PC-3 (cell line): ENCODE results near the gene PSMD3. TPM values are rescaled to one million over a fixed set of nuclear protein-coding genes. Genes with fewer than 3 reads are reported as not detected.

ENCODE experiments used
- ATAC-seq: fragments of 200-7000 bp; cut with Tn5 transposase; 2 replicates; pipeline ENCODE4 v1.9.1; 2020; ENCODE audit warnings: mild to moderate bottlenecking, moderate library complexity
- BruUV-seq: library from RNA; stranded (reverse); fragments of 400-500 nt; replicated peaks from 2 replicates; lab custom pipeline; 2021; lab: Mats Ljungman, UMichigan
- CTCF ChIA-PET: fragments of 300-600 bp; sonication (Branson Sonifier 250); formaldehyde crosslinking; loops from one replicate; lab custom pipeline; 2022; ENCODE audit warnings: antibody characterized with exemption; lab: Charles Lee
- POLR2A ChIA-PET: fragments of 300-600 bp; sonication (Branson Sonifier 250); formaldehyde crosslinking; loops from one replicate; lab custom pipeline; 2022; ENCODE audit warnings: antibody characterized with exemption; ENCODE audit not compliant: unreplicated experiment; lab: Charles Lee
- DNase-seq: peaks from one replicate; pipeline ENCODE4 v3.0.0-alpha.2; 2015
- H2AFZ ChIP-seq: fragments of 300-600 bp; sonication (generic); 2 replicates; pipeline ENCODE4 v1.6.0; 2016; ENCODE audit warnings: antibody characterized with exemption, low read length
- H3F3A ChIP-seq: fragments of 300-600 bp; sonication (generic); one replicate; pipeline ENCODE4 v1.6.0; 2017; ENCODE audit warnings: antibody characterized with exemption, low read length, control low read depth, mild to moderate bottlenecking; ENCODE audit not compliant: unreplicated experiment
- H3K27ac ChIP-seq: fragments of 300-600 bp; sonication (generic); 2 replicates; pipeline ENCODE4 v1.5.1; 2016; ENCODE audit warnings: mild to moderate bottlenecking, low read length
- H3K27me3 ChIP-seq: fragments of 300-600 bp; sonication (generic); 2 replicates; pipeline ENCODE4 v1.6.1; 2016; ENCODE audit warnings: low read length, mixed read lengths
- H3K36me3 ChIP-seq: fragments of 300-600 bp; sonication (generic); 2 replicates; pipeline ENCODE4 v1.6.1; 2016; ENCODE audit warnings: low read depth, mixed run types, low read length, mixed read lengths
- H3K4me1 ChIP-seq: fragments of 300-600 bp; sonication (generic); 2 replicates; pipeline ENCODE4 v1.5.1; 2016; ENCODE audit warnings: low read length; ENCODE audit not compliant: insufficient read depth
- H3K4me2 ChIP-seq: fragments of 300-600 bp; sonication (generic); 2 replicates; pipeline ENCODE4 v1.6.0; 2016; ENCODE audit warnings: low read length
- H3K4me3 ChIP-seq: fragments of 300-600 bp; sonication (generic); 2 replicates; pipeline ENCODE4 v1.5.1; 2016; ENCODE audit warnings: mild to moderate bottlenecking, low read length, mixed read lengths
- H3K79me2 ChIP-seq: fragments of 300-600 bp; sonication (generic); 2 replicates; pipeline ENCODE4 v1.6.1; 2017; ENCODE audit warnings: low read length, mixed read lengths
- H3K9ac ChIP-seq: fragments of 300-600 bp; sonication (generic); 2 replicates; pipeline ENCODE4 v1.6.0; 2016; ENCODE audit warnings: mild to moderate bottlenecking, low read length
- H3K9me2 ChIP-seq: fragments of 300-600 bp; sonication (generic); replicated peaks from 2 replicates; pipeline ENCODE4 v1.6.1; 2016; ENCODE audit warnings: mixed run types, low read length, mixed read lengths
- H3K9me3 ChIP-seq: fragments of 300-600 bp; sonication (generic); 2 replicates; pipeline ENCODE4 v1.6.1; 2016; ENCODE audit warnings: low read length, mixed read lengths
- H4K20me1 ChIP-seq: fragments of 300-600 bp; sonication (generic); 2 replicates; pipeline ENCODE4 v1.6.1; 2016; ENCODE audit warnings: low read length, mixed read lengths
- CTCF ChIP-seq: fragments of 300-600 bp; sonication (generic); conservative IDR thresholded peaks from 2 replicates; pipeline ENCODE4 v1.5.1; 2017; ENCODE audit warnings: antibody characterized with exemption, low read depth, mild to moderate bottlenecking, low read length
- EZH2 ChIP-seq: fragments of 300-600 bp; sonication (generic); IDR thresholded peaks from one replicate; pipeline ENCODE4 v1.6.1; 2017; ENCODE audit warnings: antibody characterized with exemption, mild to moderate bottlenecking, low read length; ENCODE audit not compliant: unreplicated experiment
- EZH2phosphoT487 ChIP-seq: fragments of 300-600 bp; sonication (generic); IDR thresholded peaks from 2 replicates; pipeline ENCODE4 v1.6.1; 2018; ENCODE audit warnings: mild to moderate bottlenecking, antibody characterized with exemption, low read length, borderline replicate concordance
- intact Hi-C: fragments of 100-400 bp; cut with micrococcal nuclease; formaldehyde crosslinking; loops from 2 replicates; pipeline ENCODE4 v1.9.0; 2023
- total RNA-seq: library from RNA; depleted of rRNA; stranded (reverse); fragments of >200 nt; gene quantifications from 2 replicates; pipeline ENCODE4 v1.2.3, GENCODE V29; 2014

PSMD3 gene
- total RNA-seq, 1 experiment from 2014 or later, result 267 TPM

DNA sequence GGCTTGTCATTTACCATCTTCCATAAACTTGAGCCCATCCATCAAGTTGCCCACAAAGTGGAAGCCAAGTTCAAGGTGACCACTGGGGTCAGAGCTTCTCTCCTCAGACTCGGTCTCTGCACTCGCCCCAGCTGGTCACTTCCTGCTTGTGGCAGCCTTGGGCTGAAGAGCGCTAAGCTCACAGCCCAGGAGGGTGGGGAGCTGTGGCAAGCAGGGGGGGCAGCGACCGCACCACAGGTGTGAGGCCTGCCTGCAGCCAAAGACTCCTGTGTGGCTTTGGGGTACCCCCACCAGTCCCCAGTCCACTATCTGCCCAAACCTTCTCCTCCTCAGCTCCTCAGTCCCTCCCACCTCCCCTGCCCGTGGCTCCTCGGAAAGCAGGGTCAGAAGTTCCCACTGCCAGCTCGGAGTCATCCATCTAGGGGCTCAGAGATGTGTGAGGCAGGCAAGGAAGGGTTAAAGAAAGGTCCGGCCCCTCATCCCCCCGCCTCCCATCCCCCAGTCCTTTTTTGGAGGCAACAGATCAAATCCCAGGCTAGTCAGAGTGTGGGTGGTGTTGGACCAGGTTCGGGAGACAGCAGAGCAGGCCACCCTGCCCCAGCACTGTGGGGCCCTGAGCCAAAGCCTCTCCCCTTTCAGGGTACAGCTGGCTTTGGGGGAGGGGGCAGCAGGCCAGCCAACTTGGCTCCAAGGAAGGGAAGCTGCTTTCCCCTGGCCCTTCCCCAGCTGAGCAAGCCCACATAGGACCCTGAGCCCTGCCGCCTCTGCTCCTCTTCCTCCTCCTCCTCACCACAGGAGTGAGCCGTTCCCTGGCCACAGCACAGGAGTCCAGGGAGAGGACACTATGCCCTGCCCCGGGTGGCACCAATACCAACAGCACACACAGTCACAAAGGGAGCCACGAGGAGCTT lies 37.9 kb downstream of the PSMD3 start:
- H3K4me1 ChIP-seq, result peaks cover 56% of the 10 kb centered on the region
- H4K20me1 ChIP-seq, result no peaks in the 10 kb centered on the region
- no peaks in the 10 kb centered on the region for H3K79me2 ChIP-seq
- no peaks in the 10 kb centered on the region for H3F3A ChIP-seq
- no peak overlapping the region for H3K27ac ChIP-seq
- peaks cover 4% of the 10 kb centered on the region; the same call in 1 of the 2 replicates for H3K36me3 ChIP-seq
- H3K9me2 ChIP-seq, result no peaks in the 10 kb centered on the region
- BruUV-seq, result no TSS peak
- H3K4me3 ChIP-seq, result no peak overlapping the region
- DNase-seq, result no peak
- H3K9ac ChIP-seq, result no peak overlapping the region
- H3K9me3 ChIP-seq, result no peaks in the 10 kb centered on the region
- POLR2A ChIA-PET, result no interaction called here
- ATAC-seq, result no peak
- H2AFZ ChIP-seq, result no peak overlapping the region
- H3K27me3 ChIP-seq, result no peaks in the 10 kb centered on the region
- H3K4me2 ChIP-seq, result no peak overlapping the region
- CTCF ChIA-PET, result no interaction called here
- intact Hi-C loops, result no loop called here
- no peak for TF ChIP-seq EZH2

DNA sequence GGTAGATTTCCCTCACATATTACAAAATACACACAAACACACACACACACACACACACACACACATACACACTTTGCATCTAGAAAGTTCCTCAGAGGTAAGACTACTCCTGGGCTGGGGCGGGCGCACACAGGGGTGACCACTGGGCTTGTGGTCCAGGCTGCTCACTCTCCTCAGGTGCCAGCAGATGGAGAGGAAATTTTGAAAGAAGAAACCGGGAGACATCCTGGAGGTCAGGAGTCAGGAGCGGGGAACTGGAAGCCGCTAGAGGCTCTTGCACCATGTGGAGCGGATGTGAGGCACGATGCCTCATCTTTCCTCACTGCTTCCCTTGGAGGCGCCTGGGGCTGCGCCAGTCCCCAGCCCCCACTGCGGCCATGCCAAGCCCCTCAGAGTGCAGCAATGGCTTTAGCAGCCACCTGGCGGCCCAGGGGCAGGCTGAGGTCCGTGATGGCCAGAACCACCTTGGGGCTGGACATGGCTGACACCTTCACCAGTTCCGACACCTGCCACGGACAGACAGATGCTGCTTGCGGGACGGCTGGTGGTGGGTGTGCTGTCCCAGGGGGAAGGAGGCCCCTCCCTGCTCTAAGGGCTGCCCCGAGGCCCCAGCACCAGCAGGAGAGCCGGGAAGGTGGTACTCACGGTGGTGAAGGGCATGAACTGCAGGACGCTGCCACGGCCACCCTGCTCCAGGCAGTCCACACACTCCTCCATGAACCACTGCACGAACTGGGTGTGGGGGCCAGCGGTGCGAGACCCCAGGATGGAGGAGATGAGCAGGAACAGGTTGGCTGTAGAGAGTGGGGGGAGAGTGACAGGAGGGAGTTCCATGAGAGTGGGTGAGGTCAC lies 38.8 kb downstream of the PSMD3 start:
- ChIA-PET CTCF (no interaction called here), POLR2A (no interaction called here)
- TSS peak; percentile 12 for BruUV-seq
- no peak for DNase-seq
- Histone ChIP-seq H4K20me1 (no peaks in the 10 kb centered on the region), H3K9ac (no peak overlapping the region), H3K9me3 (no peaks in the 10 kb centered on the region), H3K4me3 (no peak overlapping the region), H3K36me3 (peaks cover 4% of the 10 kb centered on the region; the same call in 1 of the 2 replicates), H3K79me2 (no peaks in the 10 kb centered on the region), H2AFZ (no peak overlapping the region), H3K27me3 (no peaks in the 10 kb centered on the region), H3K27ac (no peak overlapping the region), H3F3A (no peaks in the 10 kb centered on the region), H3K4me2 (no peak overlapping the region), H3K9me2 (no peaks in the 10 kb centered on the region), H3K4me1 (peaks cover 62% of the 10 kb centered on the region)
- no peak for ATAC-seq
- TF ChIP-seq EZH2 (no peak), EZH2phosphoT487 (no peak), CTCF (no peak)
- intact Hi-C loops, result no loop called here

GRCh38 chr17:40020146-40020545 lies 39.5 kb downstream of the PSMD3 start:
- Histone ChIP-seq H3K4me3 (no peak overlapping the region), H3K27ac (no peak overlapping the region), H4K20me1 (no peaks in the 10 kb centered on the region), H3K9ac (no peak overlapping the region), H3K4me1 (peaks cover 62% of the 10 kb centered on the region), H3F3A (no peaks in the 10 kb centered on the region), H3K27me3 (no peaks in the 10 kb centered on the region), H2AFZ (no peak overlapping the region), H3K4me2 (no peak overlapping the region), H3K36me3 (peaks cover 8% of the 10 kb centered on the region), H3K9me2 (no peaks in the 10 kb centered on the region), H3K79me2 (no peaks in the 10 kb centered on the region), H3K9me3 (no peaks in the 10 kb centered on the region)
- POLR2A ChIA-PET, result no interaction called here
- no peak for DNase-seq
- TF ChIP-seq CTCF (no peak), EZH2phosphoT487 (no peak), EZH2 (no peak)
- no peak for ATAC-seq
- intact Hi-C loops, result loop anchor here (5.0 kb wide), 1 partner anchor 92 kb away; no protein-coding TSS in a partner anchor
- CTCF ChIA-PET, result no interaction called here
- no TSS peak for BruUV-seq
